H1 (cell line): ENCODE data around the gene IGFBP6. TPM values are rescaled to one million over a fixed set of nuclear protein-coding genes. Genes with fewer than 3 reads are reported as not detected.
A peak's percentile ranks its signal among the peaks of the same experiment; 100 is the strongest.

Experiments used
- ASH2L ChIP-seq: fragments of 200-600, 300-600 bp; sonication (generic); IDR thresholded peaks from one replicate; pipeline ENCODE4 v1.7.1; 2017; ENCODE audit warnings: low read length
- BCL11A ChIP-seq, 2 experiments: IDR thresholded peaks; one replicate each; pipeline ENCODE4 v1.6.1; 2011; ENCODE audit warnings: low read depth in 2 of 2, low read length in 2 of 2, mild to moderate bottlenecking in 2 of 2
- BRCA1 ChIP-seq: IDR thresholded peaks from 2 replicates; pipeline ENCODE4 v1.6.1; 2012; ENCODE audit warnings: low read depth, low read length, improper control_type of control experiment
- CTBP2 ChIP-seq: IDR thresholded peaks from 2 replicates; pipeline ENCODE4 v1.7.0; 2011; ENCODE audit warnings: borderline replicate concordance, mild to moderate bottlenecking, moderate library complexity, mixed read lengths, low read length; ENCODE audit not compliant: insufficient read depth, insufficient read length
- CTCF ChIP-seq, 3 experiments: IDR thresholded peaks; 1 replicate in 2 of 3; 2 replicates in 1 of 3; pipeline versions ENCODE4 v1.5.1 to v1.6.1; 2011; ENCODE audit warnings: low read length in 3 of 3, mild to moderate bottlenecking in 3 of 3, inconsistent platforms in 2 of 3, low read depth in 1 of 3, moderate library complexity in 1 of 3; ENCODE audit not compliant: insufficient read depth in 1 of 3; ENCODE audit errors: control extremely low read depth in 1 of 3
- EGR1 ChIP-seq: IDR thresholded peaks from 2 replicates; pipeline ENCODE4 v1.6.1; 2011; ENCODE audit warnings: low read depth, low read length, borderline replicate concordance
- EP300 ChIP-seq, 2 experiments: IDR thresholded peaks; 1 replicate in 1 of 2; 2 replicates in 1 of 2; pipeline ENCODE4 v1.6.1; 2011 to 2012; ENCODE audit warnings: low read depth in 2 of 2, low read length in 2 of 2, mild to moderate bottlenecking in 2 of 2, borderline replicate concordance in 1 of 2, inconsistent platforms in 1 of 2, moderate library complexity in 1 of 2
- GTF2F1 ChIP-seq: IDR thresholded peaks from 2 replicates; pipeline ENCODE4 v1.6.1; 2012; ENCODE audit warnings: low read depth, low read length, improper control_type of control experiment, borderline replicate concordance
- JUND ChIP-seq: IDR thresholded peaks from 2 replicates; pipeline ENCODE4 v1.6.1; 2011; ENCODE audit warnings: mild to moderate bottlenecking, improper control_type of control experiment, low read length
- KDM5A ChIP-seq: fragments of 200-600 bp; IDR thresholded peaks from 2 replicates; pipeline ENCODE4 v1.7.1; 2012; ENCODE audit warnings: mild to moderate bottlenecking, low read length, inconsistent platforms, mixed read lengths
- MAX ChIP-seq: IDR thresholded peaks from 2 replicates; pipeline ENCODE4 v1.6.1; 2012; ENCODE audit warnings: inconsistent platforms
- POLR2A ChIP-seq, 2 experiments: IDR thresholded peaks; 1 replicate in 1 of 2; 2 replicates in 1 of 2; pipeline ENCODE4 v1.6.1; 2011; ENCODE audit warnings: low read depth in 2 of 2, low read length in 2 of 2, mild to moderate bottlenecking in 2 of 2; ENCODE audit errors: control extremely low read depth in 1 of 2
- RAD21 ChIP-seq, 2 experiments: IDR thresholded peaks in 1 of 2; conservative IDR thresholded peaks in 1 of 2; 2 replicates each; pipeline ENCODE4 v1.6.1; 2011; ENCODE audit warnings: low read depth in 2 of 2, low read length in 2 of 2, improper control_type of control experiment in 1 of 2, inconsistent platforms in 1 of 2, mild to moderate bottlenecking in 1 of 2, moderate library complexity in 1 of 2
- SIX5 ChIP-seq: IDR thresholded peaks from 2 replicates; pipeline ENCODE4 v1.6.1; 2011; ENCODE audit warnings: mild to moderate bottlenecking, low read depth, low read length
- SP2 ChIP-seq: IDR thresholded peaks from 2 replicates; pipeline ENCODE4 v1.6.1; 2012; ENCODE audit warnings: mild to moderate bottlenecking, low read length, inconsistent platforms
- SUZ12 ChIP-seq: fragments of 200-600 bp; sonication (generic); IDR thresholded peaks from 2 replicates; pipeline ENCODE4 v1.6.1; 2012; ENCODE audit warnings: mild to moderate bottlenecking, inconsistent platforms, low read length, moderate library complexity, mixed read lengths
- TAF1 ChIP-seq: IDR thresholded peaks from 2 replicates; pipeline ENCODE4 v1.6.1; 2011; ENCODE audit warnings: mild to moderate bottlenecking, low read depth, low read length
- TAF7 ChIP-seq: optimal IDR thresholded peaks from 2 replicates; pipeline ENCODE3; 2011; ENCODE audit warnings: low read depth, mild to moderate bottlenecking, inconsistent platforms, low read length, moderate library complexity, borderline replicate concordance
- TCF12 ChIP-seq: IDR thresholded peaks from 2 replicates; pipeline ENCODE4 v1.6.1; 2011; ENCODE audit warnings: low read depth, mild to moderate bottlenecking, low read length
- TEAD4 ChIP-seq: IDR thresholded peaks from 2 replicates; pipeline ENCODE4 v1.6.1; 2012; ENCODE audit warnings: low read depth, low read length, inconsistent platforms, mixed read lengths
- polyA plus RNA-seq, 7 experiments: library from polyadenylated mRNA; depleted of rRNA in 3 of 7; stranded (reverse) in 5 of 7; unstranded in 2 of 7; fragments of >200 nt in 5 of 7; fragments of 200-250 nt in 2 of 7; gene quantifications; 1 replicate in 5 of 7; 2 replicates in 1 of 7; 4 replicates in 1 of 7; pipeline versions ENCODE4 v1.2.1 to v1.2.3, GENCODE V29; 2011 to 2013; ENCODE audit warnings: missing spikeins in 2 of 7, mixed read lengths in 2 of 7
- total RNA-seq: library from RNA; stranded (reverse); fragmentation: NEBNext Ultra II Directional; extraction: Animal tissue kit (Norgen Biotek cat#: 25700); gene quantifications from 2 replicates; pipeline ENCODE4 v1.2.1, GENCODE V29; 2021

Gene IGFBP6
- total and polyA plus RNA-seq, 2 of the 8 experiments (the other 6 are each of a cell fraction or from before 2014, with no cell fraction given): 13.7 to 14.7 TPM

- peak; percentile 26 for TF ChIP-seq ASH2L
- TF ChIP-seq MAX: no peak
- no peak; a peak in 1 of 4 replicates for TF ChIP-seq RAD21 (IDR thresholded peaks at IDR 0.05 in 1 of 2, conservative IDR thresholded peaks at IDR 0.05 in 1 of 2; ENCODE audit: low read depth in 2 of 2, low read length in 2 of 2)
- no peak for TF ChIP-seq EP300 (IDR thresholded peaks at IDR 0.05; ENCODE audit: borderline replicate concordance in 1 of 2, low read depth in 2 of 2, low read length in 2 of 2)
- TF ChIP-seq EGR1: no peak
- TF ChIP-seq GTF2F1: no peak
- no peak for TF ChIP-seq SUZ12
- TF ChIP-seq TAF1: no peak
- TF ChIP-seq SIX5: no peak
- no peak for TF ChIP-seq JUND
- no peak for TF ChIP-seq CTBP2
- TF ChIP-seq CTCF (IDR thresholded peaks at IDR 0.05; ENCODE audit: control extremely low read depth in 1 of 3, insufficient read depth in 1 of 3, low read depth in 1 of 3, low read length in 3 of 3): peak in 2 of 3 experiments; percentile 4 to 18; a peak in 2 of 4 replicates
- no peak for TF ChIP-seq SP2
- no peak for TF ChIP-seq TAF7
- no peak for TF ChIP-seq KDM5A
- TF ChIP-seq POLR2A (IDR thresholded peaks at IDR 0.05; ENCODE audit: control extremely low read depth in 1 of 2, low read depth in 2 of 2, low read length in 2 of 2): peak in 1 of 2 experiments; percentile 35; a peak in 1 of 3 replicates
- TF ChIP-seq TCF12: no peak
- peak; percentile 80 for TF ChIP-seq TEAD4
- no peak for TF ChIP-seq BRCA1
- no peak for TF ChIP-seq BCL11A (IDR thresholded peaks at IDR 0.05; ENCODE audit: low read depth in 2 of 2, low read length in 2 of 2)
- TF ChIP-seq, all 59 proteins: peak for 4
Measured at GRCh38 chr12:53048033-53048779, 49.3 kb upstream of the IGFBP6 start (continued).
